ENCODE measurements around the gene ATP1A1.

ATP1A1 gene

DNA sequence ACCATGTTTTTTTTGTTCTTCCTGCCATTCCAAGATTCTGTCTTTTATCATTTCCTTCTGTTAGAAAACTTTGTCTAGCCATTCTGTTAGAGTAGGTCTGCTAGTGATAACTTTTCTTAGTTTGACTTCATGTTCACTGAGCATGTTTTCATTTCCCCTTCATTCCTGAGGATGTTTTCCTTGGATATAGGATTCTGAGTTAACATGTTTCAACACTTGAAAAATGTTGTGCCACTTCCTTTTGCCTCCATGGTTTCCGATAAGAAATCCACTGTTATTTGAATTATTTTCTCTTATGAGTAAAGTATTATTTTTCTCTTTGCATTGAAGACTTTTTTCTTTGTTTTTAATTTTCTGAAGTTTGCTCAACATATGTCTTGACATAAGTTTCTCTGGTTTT lies 66.7 kb downstream of the ATP1A1 start:
- no peak for DNase-seq

GRCh38 chr1:116440731-116441130 lies 67.7 kb downstream of the ATP1A1 start:
- DNase-seq, result no peak

DNA sequence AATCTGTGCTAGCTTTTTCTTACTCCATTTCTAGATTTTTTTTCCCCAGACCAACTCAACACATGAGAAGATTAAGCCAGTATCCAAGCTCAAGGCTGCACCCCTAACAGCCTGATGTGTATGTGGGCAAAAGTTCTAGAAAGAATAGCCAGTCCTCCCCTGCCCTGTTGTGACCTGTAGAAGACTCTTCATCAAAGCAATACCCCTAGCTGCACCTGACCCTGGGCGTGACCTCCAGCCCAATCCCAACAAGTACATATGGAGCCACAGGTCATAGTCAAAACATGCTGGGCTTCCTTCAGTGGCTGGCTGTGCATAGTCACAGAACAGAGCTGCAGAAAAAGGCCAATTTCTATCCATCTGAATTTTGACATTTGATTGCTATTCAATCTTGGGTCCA lies 72.5 kb downstream of the ATP1A1 start:
- no peak for DNase-seq

GRCh38 chr1:116446686-116447085 lies 73.6 kb downstream of the ATP1A1 start:
- DNase-seq, result no peak

GRCh38 chr1:116448785-116449385 lies 75.8 kb downstream of the ATP1A1 start:
- no peak for DNase-seq

DNA sequence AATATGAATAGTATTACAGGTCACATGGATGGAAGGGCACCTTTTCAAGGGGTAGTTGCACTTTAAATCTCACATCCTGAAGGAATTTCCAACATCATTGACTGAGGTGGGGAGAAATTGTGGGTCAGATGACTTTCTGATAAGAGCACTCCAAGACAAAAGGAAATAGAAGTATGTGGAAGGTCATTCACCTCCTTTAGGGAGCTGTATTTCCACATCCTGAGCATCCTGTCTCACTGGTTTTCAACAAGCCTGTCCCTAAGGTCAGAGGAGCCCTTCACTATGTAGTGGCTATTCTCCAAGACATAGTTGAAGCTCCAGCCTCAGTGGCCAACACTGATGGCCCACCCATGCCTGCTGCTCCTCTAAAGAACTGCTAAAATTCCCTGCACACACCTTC lies 76.5 kb downstream of the ATP1A1 start:
- DNase-seq, result no peak

DNA sequence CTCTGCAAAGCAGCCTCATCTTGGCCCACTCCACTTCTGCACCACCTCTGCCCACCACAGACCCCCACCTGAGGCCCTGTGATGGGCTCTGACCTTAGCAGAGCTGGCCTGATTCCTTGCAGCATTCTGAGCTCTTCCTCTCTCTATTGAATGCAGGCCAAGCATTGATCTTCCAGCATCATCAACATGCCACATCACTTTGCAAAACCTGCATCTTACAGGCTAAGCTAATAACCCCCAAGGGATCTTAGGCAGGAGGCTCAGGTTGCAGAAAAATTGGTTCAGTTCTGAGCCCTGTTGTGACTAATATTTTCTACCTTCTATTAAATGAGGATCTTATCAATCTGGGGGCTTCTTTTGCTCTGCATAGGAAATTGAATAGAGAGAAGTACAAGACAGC lies 78.7 kb downstream of the ATP1A1 start:
- DNase-seq, result no peak

DNA sequence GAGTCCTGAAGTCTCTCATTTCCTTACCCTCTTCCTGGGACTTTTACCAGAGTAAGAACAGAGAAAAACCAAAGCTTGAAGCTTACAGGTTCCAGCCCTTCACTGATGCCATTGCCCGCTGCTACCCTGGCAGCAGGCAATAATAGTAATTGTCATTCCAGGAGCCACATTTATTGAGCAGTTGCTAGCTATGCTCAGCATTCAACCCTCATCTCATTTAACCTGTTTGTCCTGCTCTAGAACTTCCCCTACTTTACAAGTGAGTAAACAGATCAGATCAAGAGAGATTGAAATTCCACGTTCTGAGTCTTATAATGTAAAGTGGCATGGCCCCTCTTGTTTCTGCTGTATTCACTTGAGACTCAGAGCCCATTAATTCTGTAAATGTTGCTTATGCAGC lies 80.4 kb downstream of the ATP1A1 start:
- no peak for DNase-seq

DNA sequence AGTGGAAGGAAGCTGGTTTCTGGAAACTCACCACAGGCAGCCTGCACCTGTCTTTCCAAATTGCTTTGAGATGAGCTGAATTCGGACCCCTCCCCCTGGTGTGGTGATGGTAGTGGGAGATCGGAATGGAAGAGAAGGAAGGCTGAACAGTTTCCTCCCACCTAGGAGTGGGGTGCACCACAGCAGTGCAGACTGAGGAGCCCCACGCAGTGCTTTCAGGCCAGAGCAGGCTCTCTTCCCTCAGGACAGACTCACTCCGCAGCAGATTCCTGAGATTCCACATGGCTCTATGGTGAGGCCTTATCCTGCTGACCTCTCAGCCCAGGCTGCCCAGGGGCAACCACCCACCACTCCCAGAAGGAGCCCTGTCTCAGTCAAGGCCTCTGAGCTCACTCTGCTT lies 80.9 kb downstream of the ATP1A1 start:
- no peak for DNase-seq

Data from right kidney (tissue), 1 donor.